HG02759 (cell line): Measurements from ENCODE around the gene ADNP.
"Not testable (repeated sequence)": the region's sequence is repeated elsewhere in the genome, so short reads cannot be mapped to it uniquely, and the experiment has no call there.

ENCODE experiments used
- ATAC-seq: cut with Tn5 transposase; IDR thresholded peaks from one replicate; pipeline ENCODE4 v1.9.1; 2021; ENCODE audit warnings: mild to moderate bottlenecking, moderate library complexity; ENCODE audit not compliant: unreplicated experiment

The ADNP gene

DNA sequence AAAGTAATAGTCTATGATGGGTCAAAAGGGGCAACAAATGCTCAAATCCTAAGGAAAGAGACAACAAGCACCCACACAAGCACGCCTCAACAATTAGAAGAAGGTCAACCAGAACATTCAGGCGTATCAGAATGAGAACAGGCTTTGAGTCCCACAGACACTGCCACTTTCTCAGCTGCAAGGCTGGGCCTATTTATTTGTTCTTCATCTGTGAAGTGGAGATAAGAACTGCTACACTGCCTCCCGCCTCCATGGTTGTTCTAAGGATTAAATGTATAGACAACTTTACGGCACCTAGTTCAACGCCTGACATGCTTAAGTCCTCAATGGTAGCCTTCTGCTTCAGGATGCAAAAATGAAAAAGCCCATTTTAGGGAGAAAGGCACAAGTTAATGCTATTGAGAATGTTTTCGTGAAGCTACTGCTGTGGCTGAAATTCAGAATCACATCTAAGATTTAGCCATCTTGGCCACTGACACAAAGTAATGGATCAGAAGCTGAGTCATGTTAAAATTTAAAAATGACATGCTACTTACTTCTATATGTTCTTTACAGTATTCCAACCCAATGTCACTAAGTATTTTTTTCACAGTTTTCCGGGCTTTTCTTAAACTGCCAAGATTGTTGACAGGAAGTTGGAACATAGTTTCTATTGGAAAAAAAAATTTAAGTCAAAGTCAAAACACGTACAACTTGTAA lies 27.7 kb downstream of the ADNP start:
- no peak for ATAC-seq

DNA sequence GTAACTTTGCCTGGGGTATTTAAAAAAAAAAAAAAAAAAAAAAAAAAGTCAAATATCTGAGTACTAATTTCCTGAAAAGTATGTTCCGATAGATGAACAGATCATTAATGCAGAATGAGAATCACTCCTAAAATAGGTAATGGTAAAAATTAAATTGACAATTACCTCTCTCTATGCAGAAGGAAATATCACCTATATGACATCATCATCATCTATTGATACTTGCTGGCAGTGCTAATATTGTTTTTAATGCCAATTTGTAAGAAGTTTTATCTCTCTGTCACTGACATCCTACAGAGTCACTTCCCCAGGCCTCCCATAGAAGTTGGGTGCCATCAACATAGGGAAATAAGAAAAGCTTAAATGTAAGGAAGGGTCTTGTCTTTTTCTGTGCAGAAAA lies 29.9 kb downstream of the ADNP start:
- ATAC-seq = no peak

DNA sequence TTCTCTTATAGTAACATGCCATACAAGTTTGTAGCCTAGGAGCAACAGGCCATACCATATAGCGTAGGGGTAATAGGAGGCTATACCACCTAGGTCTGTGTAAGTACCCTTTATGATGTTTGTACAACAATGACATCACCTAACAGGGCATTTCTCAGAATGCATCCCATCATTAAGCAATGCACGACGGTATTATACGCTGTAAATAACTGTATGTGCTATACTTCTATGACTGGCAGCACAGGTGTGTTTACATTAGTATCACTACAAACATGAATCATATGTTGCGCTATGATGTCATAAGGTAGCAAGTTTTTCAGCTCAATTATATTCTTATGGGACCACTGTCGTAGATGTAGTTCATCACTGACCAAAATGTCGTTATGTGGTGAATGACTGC lies 31.0 kb downstream of the ADNP start:
- ATAC-seq = no peak

DNA sequence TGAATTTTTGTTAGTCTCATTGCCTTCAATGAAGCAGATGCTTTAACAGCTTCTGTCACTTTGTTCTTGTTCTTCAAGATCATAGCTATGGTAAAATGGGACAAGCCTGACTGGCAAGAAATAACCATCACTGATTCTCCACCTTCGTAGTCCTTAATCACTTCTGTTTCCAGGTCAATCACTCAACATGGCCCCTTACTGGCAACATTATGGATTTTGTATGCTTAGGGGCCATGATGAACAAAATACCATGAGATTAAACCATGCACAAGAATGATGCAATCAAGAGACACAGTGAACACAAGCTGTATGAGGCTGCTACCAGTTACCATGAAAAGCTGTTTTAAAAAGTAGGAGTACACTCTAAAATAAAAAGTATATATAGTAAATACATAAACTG lies 32.8 kb downstream of the ADNP start:
- ATAC-seq = no peak

DNA sequence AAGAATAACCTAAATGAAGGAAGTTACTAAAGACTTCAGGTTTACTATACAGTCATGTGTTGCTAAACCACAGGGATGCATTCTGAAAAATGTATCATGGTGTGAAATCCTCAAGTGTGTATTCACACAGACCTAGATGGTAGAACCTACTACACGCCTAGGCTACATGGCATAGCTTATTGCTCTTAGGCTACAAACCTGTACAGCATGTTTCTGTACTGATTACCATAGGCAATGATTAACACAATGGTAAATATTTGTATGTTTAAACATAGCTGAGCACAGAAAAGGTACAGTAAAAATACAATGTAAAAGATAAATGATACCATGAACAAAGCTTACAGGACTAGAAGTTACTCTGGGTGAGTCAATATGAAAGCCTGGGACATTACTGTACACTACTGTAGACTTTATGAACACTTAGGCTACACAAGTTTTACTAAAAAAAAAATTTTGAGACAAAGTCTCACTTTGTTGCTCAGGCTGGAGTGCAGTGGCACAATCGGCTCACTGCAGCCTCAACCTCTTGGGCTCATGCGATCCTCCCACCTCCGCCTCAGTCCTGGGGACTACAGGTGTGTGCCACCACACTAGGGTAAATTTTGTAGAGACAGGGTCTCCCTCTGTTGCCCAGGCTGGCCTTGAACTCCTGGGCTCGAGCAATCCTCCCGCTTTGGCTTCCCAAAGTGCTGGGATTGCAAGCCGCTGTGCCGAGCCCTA lies 36.0 kb downstream of the ADNP start:
- no peak for ATAC-seq

DNA sequence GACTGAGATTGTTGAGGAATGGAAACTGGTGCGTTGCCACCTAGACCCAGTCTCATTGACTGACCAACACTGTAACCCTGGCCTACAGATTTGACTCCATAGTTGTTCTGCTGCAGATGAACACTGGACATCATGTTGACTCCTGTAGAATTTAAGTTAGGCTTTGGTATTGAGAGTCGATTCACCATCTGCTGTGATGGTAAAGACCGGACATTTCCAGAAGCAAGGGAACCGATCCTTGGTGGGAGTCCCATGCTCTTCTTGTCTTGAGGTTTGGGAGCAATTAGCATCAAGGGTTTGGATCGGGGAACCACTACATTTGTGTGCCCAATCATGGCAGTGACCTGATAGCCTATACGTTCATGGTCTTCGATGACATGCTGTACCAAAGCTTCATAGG lies 37.6 kb downstream of the ADNP start:
- no peak for ATAC-seq

DNA sequence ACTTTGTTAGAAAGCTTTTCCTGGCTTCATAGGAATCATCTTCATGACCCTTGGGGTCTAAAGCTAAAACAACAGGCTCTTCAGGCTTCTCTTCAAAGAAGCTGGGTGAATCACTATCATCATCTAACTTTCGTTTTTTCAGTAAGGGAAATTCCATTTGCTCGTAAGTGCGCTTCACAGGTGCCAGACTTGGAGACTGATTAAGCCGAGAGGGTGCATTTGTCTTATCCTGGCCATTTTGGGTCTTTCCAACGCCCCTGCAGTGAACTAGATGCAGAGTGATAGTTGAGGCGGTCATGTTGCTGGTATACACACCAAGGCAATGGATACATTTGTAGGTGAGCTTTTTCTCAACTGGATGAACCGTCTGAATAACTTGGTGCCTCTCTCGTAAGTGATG lies 38.8 kb downstream of the ADNP start:
- no peak for ATAC-seq

DNA sequence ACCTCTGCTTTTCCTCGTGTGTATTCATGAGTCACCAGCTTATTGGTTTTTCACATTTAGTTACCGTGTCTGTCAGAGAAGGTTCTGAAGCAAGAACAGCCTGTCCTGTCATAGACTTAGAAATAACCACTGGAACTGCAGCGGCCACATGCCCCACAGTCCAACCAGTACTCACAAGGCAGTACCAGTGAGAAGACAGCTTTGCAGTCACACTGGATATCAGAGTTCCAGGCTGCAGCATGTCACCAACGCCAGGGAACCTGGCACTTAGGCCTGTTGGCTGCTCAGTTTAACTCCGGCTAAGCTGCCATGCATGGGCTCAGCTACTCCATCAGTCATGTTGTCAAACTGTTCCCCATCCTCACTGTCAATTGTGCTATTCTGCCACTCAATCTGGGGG lies 40.1 kb downstream of the ADNP start:
- no peak for ATAC-seq

DNA sequence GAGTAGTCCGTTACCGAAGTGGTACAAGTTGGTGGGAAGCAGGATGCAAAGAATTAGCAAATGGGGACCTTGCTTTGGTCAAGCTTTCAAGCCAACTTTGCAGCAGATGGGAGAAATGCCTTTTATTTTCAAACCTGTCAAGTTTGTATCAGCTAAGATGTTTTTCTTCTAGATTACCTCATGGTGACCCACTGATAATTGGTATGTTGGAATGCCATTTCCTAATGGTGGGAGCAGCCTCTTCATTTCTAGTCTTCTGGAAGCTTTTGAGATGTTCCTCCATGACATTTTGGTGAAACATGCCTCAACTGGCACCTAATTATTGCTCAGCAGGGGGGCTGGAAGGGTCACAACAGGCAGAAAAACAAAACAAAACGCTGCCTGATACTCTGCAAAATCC lies 43.7 kb downstream of the ADNP start:
- no peak for ATAC-seq

DNA sequence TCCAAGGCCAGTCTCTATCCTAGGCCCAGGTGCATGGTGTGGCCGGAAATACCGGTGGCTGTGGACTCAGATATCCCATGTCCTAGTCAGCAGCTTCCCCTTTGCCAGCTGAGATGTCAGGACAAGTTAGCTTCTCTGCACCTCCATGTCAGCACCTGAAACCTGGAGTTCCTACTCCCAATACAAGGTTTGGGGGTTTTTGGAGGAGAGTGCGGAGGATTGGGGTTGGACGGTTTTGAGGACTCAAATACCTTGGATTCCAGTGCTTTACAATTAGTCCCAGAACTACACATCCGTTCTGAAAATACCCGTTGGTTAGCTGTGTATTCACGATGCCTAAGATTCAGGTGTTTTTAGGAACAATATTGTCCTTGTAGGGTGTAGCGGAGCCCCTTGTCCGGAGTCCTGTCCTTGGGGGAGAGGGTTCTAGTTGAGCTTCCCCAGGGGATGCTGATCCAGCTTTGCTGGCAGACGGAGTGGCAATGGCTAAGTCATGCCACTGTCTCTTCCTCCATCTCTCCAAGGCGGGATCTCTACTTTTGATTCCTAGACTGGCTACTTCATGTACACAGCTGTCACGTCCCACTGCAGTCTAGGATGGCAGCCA lies 45.0 kb downstream of the ADNP start:
- ATAC-seq = no peak

DNA sequence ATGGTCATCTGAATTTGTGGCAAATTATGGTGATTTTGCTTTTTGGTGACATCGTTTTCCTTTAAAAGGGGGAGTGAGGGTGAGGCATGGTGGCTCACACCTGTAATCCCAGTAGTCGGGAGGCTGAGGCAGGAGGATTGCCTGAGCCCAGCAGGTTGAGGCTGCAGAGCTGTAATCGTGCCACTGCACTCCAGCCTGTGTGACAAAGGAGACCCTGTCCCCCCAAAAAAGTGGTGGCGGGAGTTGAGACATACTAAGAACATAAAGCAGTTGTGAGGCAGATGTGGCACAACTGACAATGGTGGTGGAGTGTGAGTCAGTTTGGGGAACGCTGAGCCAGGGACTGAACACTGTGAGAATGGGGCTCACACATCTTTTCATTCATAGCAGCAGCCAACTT lies 45.5 kb downstream of the ADNP start:
- no peak for ATAC-seq

DNA sequence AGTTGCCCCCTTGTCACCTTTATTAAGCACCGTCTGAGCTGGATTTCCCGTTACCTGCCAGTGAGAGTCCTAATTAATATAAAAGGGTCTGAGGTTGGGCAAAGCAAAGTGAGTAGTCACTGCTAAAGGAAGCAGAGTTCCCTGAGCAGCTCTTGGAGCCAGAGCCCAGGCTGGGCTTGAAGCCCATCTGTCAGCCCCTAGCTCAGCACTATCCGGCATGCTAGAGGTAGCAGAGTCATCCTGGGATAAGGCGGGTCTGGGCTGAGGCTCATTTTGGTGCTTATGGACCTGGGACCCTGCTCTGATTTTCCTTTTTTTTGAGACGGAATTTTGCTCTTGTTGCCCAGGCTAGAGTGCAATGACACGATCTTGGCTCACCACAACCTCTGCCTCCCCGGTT lies 46.2 kb downstream of the ADNP start:
- ATAC-seq = no peak

DNA sequence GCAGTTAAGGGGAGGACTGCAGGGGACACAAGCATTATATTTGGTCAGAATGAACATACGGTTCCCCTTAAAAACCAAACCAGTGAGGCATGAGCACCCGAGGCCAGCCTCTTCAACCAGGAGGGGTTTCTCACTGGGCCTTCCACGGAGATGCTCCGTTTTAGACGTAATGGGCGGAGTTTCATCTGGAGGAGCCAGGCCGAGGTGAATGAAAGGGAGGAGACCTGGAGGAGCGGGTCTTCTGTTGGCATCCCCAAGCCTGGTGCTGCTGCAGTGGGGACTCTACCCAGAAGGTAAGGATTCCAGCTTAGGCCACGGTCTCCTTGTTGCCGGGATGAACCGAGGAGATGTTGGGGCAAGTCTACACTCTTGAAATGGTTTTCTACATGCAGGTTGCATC lies 47.4 kb downstream of the ADNP start:
- no peak for ATAC-seq

DNA sequence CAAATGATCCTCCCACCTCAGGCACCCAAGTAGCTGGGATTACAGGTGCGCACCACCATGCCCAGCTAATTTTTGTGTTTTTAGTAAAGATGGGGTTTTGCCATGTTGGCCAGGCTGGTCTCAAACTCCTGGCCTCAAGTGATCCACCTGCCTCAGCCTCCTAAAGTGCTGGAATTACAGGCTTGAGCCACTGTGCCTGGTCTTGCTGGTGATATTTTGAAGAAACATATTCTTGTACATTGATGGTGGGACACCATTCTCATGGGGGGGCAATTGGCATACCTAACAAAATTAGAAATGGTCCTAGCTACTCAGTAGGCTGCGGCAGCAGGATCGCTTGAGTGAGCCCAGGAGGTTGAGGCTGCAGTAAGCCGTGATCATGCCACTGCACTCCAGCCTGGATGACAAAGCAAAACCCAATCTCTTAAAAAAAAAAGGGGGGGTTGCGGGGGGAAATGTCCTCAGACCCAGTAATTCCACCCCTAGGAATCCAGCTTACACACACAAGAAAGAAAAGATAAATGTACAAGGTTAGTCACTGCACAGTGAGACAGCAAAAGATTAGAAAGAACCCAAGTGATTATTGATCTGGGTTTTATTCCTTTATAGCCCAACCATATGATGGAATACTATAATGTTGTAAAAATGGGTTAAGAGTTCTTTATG lies 49.3 kb downstream of the ADNP start:
- ATAC-seq = not testable (repeated sequence)

DNA sequence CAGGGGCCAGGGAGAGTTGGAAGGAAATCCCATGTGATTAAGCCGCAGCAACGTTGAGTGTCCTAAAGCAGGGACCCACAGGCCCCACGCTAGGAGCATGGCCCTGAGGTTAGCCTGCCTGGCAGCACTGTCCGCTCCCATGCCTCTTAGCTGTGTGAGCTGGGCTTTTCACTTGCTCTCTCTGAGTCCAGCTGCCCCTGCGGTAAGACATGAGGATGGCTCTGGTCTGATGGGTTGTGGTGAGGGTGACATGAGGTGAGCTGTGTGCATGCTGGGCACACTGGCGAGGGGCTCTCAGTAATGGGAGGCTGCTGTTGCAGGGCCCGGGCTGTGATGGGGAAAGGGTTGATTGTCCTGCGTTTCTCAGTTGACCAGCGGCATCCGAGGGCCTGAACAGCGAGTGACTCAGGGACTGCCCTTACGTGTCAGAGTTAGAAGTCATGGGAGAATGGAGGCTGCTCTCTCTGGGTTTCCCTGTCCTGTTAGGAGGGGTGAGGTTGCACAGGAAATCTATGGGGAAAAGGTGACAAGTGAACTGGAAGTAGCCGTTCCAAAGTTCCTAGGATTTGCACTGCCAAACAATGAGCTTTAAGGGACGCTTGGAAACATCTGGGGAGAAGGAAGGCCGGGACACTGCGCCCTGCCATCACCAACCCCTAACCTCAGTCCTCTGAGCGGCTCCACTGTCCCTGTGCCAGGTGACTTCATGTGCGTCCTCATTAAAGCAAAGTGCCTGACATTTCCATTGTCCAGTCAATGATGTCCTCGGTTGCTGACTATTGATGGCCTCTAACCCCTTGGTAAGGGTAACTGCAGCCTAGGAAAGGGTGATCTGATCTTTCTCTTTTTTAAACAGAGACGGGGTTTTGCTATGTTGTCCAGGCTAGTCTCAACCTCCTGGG lies 51.3 kb downstream of the ADNP start:
- ATAC-seq = no peak

DNA sequence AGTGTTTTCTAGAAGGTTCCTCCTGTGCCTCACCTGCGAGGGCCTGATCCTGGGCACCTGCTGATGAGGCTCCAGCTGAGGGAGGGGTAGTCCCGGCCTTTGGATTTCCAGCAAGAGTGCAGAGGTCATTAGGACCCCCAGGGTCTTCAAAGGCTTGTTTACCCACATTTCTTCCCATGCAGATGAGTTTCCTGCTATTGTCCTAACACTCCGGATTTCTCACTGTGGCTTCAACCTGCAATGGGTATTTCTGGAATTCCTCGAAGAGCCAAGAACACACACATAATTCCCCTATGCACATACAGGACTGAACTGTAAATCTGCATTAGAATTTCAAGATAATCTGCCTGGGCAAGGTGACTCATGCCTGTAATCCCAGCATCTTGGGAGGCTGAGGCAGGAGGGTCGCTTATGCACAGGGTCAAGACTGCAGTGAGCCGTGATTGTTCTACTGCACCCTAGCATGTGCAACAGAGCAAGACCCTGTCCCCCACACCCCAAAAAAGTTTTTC lies 53.9 kb downstream of the ADNP start:
- no peak for ATAC-seq

DNA sequence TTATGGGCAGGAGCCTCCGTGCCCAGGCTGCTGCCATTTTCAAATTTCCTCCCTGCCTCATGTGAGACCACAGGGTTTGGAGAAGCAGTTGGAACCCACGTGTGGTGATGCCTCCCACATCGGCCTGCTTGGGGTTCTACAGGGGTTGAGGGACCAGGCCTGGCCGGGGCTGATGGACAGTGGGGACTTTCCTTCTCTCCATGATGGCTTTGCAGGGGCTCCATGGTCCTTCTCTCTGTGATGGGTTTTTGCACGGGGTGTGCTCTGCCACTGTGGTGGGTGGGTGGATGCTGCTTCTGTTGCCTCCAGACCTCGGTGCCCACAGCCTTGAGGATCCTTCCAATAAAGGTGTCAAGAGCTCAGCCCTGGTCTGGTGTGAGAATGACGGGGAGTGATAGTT lies 54.4 kb downstream of the ADNP start:
- no peak for ATAC-seq

DNA sequence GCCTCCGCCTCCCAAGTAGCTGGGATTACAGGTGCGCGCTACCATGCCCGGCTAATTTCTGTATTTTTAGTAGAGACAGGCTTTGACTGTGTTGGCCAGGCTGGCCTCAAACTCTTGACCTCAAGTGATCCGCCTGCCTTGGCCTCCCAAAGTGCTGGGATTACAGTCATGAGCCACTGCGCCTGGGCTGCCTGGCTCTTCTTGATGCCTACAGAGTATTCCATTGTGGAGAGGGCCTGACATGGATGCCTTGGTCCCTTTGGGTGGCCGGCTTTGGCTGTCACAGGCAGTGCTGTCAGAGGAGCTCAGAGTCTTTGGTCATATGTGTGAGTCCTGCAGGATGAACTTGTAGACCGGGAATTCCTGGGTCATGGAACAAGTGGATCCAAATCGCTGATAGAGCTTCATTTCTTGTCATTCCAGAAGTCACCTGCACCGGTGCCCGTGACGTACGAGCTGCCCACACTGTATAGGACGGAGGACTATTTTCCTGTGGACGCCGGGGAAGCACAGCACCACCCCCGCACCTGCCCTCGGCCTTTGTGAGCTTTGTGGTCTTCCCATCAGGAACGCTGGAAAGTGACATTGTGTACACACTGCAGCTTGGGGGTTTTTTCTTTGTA lies 55.1 kb downstream of the ADNP start:
- no peak for ATAC-seq

DNA sequence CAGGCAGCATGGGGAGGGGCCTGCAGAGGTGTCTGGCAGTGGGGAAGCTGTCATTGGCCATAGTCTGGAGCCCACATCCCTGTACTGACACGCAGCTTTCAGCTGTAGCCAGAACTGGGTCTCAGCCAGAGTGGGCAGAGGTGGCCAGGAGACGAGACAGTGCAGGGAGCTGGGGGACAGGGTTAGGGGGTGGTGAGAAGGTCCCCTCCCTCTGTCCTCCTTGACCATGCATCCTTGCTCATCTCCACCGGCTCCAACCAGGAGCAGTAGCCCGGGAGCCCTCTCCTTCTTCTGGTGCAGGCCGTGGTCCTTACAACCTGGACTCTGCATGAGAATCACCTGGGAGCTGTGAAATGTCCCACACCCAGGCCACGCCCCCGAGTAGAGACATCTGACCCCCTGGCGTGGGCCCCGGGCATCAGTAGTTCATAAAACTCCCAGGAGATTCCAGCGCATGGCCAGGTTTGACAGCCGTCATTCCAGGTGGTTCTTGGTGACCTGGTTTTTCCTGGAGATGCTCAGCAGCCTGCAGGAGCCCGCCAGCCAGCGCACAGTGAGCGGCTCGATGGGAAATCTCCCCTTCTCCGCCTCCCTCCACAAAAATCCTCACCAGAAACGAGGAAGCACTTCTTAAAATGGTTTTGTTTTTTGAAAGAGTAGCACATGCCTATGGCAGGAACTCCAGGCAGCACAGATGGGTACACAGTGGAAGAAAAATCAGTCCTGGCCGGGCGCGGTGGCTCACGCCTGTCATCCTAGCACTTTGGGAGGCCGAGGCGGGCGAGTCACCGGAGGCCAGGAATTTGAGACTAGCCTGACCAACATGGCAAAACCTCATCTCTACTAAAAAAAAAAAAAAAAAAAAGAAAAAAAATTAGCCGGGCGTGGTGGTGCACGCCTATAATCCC lies 56.2 kb downstream of the ADNP start:
- ATAC-seq = no peak
